NB4 (cell line): ENCODE measurements around the gene TLN1.
A peak's percentile ranks its signal among the peaks of the same experiment; 100 is the strongest.

Experiments
- DNase-seq: peaks from one replicate; pipeline ENCODE4 v3.0.0; 2010; ENCODE audit warnings: low read depth
- H3K4me3 ChIP-seq: one replicate; pipeline ENCODE4 v1.5.1; 2011; ENCODE audit warnings: mild to moderate bottlenecking, low read depth, low read length, moderate library complexity
- CTCF ChIP-seq: IDR thresholded peaks from one replicate; pipeline ENCODE4 v1.5.1; 2012; ENCODE audit warnings: low read depth, low read length
- MYC ChIP-seq: IDR thresholded peaks from 2 replicates; pipeline ENCODE4 v1.6.1; 2011; ENCODE audit warnings: low read depth, low read length
- POLR2A ChIP-seq: IDR thresholded peaks from 2 replicates; pipeline ENCODE4 v1.6.1; 2011; ENCODE audit warnings: mild to moderate bottlenecking; ENCODE audit not compliant: insufficient read length; ENCODE audit errors: extremely low read depth
- TF ChIP-seq, protein P1 (sequence below): IDR thresholded peaks from 2 replicates; pipeline ENCODE4 v1.6.1; 2011; ENCODE audit warnings: low read depth, low read length

Gene TLN1

GRCh38 chr9:35718721-35719511, 13.1 kb downstream of the TLN1 start:
- TF ChIP-seq, protein P1, sequence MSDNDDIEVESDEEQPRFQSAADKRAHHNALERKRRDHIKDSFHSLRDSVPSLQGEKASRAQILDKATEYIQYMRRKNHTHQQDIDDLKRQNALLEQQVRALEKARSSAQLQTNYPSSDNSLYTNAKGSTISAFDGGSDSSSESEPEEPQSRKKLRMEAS: peak; percentile 55
- no peak for TF ChIP-seq CTCF
- H3K4me3 ChIP-seq: no peak overlapping the region
- peak; percentile 93 for DNase-seq

DNA sequence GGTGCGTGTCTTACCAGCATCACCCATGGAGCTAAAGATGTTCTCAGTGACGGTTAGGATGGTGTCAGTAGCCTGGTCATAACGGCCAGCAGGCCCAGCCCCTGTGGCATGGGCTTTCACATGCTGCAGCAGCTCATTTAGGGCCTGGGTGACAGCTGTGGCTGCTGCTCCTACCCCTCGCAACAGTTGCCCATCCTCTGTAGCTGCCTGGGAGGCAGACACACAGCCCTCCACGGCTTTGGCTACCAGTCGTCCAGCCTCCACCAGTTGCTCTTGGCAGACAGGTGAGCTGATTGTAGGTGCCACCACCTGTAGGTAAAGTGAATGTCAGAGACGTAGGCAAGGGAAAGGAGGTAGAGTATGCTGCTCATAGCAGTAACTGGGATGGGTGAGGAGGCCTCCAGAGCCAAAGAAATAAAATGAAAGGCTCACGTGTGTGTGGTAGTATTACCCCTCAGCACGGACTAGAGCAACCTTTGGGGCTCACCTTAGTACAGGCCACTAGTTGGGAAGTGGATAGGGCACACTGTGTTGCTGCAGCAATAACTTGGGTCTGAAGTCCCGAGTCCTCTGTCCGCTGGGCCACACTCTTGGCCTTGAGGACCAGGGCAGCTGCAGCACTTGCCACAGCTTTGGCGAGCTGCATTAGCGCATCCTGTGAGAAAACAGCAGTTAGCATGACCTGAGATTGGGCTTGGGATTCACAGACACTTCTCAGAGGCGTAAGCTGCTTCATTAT, 14.7 kb downstream of the TLN1 start:
- no peak overlapping the region for H3K4me3 ChIP-seq
- no peak for DNase-seq
- TF ChIP-seq CTCF (no peak), MYC (no peak), POLR2A (no peak)
- TF ChIP-seq, protein P1: no peak

- TF ChIP-seq, protein P1: no peak
- TF ChIP-seq MYC: no peak
- TF ChIP-seq CTCF: no peak
- TF ChIP-seq POLR2A: no peak
- DNase-seq: no peak
- H3K4me3 ChIP-seq: no peak overlapping the region
Measured at GRCh38 chr9:35716230-35716629, 15.8 kb downstream of the TLN1 start.

DNA sequence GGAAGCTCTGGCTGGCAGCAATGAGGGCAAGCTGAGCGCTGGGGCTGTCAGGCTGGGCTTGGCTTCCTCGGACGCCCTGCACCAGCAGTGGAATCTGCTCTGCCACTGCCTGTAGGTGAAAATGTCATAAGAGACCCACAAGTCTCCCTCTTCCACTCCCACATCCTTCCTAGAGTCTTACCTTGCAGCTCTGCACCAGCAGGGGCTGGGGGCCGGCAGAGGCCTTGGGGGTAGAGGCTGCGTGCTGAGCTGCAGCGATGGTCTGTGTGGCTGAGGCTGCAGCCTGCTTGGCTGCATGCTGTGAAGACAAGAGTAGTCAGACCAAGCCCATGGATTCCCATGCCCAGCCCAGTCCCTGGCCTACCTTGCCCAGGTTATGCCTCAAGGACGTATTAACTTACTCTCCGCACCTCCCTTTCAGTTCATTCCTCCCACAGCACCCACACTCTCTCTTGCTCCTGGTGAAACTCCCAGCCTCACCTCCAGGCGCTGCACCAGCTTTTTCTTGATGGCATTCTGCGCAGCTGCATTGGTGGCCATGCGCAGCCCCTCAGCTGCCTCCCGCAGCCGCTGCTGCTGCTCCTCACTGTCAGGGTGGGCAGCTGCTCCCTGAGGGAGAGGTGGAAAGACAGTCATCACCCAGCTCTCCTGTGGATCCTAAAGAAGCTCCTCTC, 17.3 kb downstream of the TLN1 start:
- H3K4me3 ChIP-seq: no peak overlapping the region
- TF ChIP-seq, protein P1: no peak
- TF ChIP-seq CTCF: no peak
- TF ChIP-seq MYC: no peak
- TF ChIP-seq POLR2A: no peak
- no peak for DNase-seq

DNA sequence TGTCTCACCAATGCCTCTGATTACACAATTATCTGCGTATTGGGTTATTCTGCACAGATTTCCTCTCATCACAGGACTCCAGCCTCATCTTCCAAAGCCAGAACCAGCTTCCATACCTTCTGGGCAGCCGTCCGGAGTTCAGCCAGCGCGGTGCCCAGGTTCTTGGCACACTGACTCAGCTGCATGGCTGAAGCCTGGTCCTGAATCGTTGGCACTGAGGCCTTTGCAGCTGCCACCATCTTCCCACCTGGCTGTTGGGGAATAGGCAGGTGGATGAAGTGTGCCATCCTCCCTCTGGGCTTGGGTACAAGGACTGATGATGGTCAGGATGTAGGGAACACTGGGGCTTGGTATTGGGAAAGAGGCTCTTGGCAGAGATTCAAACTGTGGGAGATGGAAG, 17.9 kb downstream of the TLN1 start:
- H3K4me3 ChIP-seq: no peak overlapping the region
- TF ChIP-seq, protein P1: no peak
- TF ChIP-seq CTCF (no peak), MYC (no peak), POLR2A (no peak)
- no peak for DNase-seq
